Bone marrow (tissue), 2 donors: ENCODE results near the gene RCVRN.

ENCODE experiments used
- DNase-seq, 2 donors: peaks; one replicate each; lab custom pipeline; 2025; lab: John Stamatoyannopoulos, UW

RCVRN gene

DNA sequence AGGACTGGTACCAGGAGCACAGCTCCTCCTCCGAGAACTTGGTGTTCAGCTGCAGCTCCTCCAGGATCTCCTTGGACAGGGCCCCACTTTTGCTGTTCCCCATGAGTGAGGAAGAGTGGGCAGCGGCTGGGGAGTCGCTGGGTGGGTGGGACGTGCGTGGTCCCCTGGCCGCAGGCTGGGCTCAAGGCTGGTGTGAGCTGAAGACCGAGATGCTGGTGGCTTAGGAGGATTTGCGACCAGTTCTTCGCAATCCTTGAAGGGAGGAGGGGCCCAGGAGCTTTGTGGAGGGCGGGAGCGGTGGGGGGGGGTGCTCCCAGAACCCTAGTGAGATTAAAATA is at the start of gene RCVRN:
TSS of gene RCVRN (minus strand) at position 194 of the 338 bp plus-strand sequence. CDS start at position 103, 91 bp downstream.
- no peak for DNase-seq

DNA sequence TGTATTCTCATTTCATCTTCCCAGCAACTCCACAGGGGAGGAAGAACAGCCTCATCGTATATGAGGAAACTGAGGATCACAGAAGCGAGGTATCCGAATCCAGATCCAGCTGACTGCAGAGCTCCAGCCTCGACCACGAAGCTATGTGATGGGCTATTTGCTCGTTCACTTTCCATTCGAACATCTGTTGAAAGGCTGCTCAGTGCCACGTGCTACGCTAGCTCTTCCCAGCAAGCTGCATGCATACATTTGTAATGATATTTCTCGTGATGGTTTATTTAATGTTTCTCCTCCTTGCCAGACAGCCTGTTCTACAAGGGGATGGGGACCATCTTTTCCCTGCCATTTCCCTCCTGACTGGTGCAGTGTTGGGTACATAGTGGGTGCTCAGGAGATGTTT is 48.4 kb upstream of the RCVRN start:
- no peak for DNase-seq

DNA sequence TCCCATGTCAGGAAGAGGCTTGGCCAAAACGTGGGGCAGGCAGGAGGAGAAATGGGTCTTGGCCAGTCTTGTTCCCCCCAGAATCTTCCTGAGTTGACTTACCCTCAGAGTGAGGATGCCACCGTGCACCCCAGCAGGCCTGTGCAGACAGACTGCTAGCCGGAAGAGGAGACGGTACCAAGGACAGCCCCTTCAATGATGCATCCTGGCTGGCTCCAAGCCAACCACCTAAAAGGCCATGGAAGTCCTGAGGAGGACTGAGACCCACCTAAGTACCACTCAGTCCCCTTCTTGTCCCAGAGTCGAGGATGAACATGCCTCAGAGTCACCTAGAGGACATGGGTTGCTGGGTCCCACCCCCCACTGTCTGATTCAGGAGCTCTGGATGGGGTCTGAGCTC is 46.7 kb upstream of the RCVRN start:
- no peak for DNase-seq

DNA sequence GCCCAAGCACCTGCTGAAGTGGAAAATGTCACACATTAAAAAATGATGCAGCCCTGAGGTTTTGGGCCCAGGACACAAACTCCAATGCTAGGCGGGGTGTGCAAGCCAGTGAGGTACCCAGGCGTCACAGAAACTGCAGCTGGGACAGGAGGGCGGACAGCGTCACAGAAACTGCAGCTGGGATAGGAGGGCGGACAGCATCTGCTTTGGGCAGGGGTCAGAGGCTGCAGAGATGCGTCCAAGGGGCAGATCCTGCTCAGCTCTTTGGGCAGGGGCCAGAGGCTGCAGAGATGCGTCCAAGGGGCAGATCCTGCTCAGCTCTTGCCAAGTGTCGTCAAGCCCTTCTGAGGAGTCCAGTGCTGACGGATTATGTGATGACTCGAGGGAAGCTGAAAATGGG is 43.9 kb upstream of the RCVRN start:
- no peak for DNase-seq

DNA sequence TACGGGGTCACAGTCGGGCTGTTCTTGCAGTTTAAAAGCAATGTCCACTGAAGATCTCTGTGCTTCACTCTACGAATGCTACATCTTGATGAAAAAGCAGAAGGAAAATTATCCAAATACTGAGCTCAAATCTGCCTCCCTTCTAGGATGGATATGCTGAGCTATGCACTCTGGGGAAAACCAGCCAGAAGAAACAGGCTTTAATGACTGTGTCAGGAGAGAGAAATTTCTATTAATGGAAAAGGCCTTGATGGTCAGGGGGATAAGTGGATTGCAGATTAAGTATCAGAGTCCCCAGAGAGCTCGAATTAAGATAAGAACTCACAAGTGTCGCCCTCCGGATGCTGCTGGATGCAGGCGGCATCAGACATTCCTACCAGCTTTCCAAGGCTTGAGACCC is 39.6 kb upstream of the RCVRN start:
- DNase-seq, result no peak

DNA sequence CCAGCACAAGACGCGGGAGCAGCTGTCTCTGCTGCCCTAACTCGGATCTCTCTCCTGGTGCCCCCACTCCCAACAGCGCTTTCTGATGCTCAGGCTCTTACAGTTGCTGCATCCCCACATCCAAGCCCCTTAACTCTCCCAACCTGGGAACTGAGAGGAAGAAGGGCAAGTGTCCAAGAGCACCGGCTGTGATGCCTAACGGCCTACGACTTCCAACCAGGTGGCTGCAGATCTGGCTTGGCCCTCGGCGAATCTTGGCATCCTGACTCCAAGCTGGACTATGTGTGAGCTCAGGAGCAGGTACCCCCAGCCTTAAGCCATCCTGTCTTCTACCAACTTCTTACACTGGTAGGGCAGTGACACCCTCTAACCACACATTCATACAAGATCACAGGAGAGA is 38.3 kb upstream of the RCVRN start:
- no peak for DNase-seq

DNA sequence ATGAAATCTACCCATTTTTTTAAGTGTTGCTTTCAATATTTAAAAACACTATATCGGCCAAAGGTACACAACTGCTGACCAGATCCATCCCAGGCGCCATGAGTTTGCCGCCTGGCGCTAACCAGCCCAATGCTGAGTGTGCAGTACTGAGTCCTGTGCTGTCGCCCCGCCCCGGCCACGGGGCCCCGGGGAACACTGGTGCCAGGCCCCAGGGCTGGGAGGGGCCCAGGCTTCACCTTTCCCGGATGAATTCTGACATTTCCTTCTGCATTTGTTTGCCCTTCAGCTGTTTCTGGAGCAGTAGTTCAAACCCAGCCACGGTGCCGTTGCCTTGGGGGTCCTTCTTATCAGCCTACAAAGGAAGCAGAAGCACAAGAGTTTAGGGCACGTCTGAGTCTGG is 37.8 kb upstream of the RCVRN start:
- no peak for DNase-seq

DNA sequence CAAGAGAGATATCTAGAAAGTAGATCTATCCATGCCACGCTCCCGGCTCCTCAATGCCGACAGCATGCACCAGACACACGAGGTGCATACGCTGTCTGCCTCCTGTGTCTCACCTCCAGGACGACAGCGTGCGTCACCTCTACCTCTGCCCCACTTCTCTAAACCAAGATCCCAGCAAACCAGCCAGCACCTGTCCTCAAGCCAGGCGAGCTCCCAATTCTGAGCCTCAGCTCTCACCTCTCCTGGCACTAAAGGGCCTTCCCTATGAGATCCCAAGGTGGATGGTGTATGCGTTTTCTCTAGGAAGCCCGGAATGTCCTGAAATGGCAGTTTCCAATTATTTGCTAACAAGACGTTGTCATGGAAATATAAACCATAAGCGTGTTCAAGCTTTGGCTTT is 36.2 kb upstream of the RCVRN start:
- no peak for DNase-seq

DNA sequence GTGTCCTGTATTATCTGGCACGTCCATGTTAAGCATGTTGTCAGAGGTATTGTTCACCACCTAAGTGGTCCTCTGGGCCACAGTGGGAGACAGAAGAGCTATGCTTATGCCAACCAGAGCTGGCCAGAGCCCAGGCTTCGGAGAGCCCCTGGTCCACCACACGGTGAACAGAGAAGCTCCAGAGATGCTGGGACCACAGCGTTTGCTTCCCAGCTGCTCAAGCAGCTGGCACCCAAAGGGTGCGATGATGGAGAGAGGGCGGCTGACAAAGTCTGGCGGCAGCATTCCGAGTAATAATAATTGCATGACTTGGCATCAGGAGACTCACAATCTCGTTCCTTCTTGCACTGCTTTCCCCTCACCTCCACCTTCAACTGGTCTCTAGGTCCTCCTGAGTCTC is 35.8 kb upstream of the RCVRN start:
- DNase-seq, result no peak

DNA sequence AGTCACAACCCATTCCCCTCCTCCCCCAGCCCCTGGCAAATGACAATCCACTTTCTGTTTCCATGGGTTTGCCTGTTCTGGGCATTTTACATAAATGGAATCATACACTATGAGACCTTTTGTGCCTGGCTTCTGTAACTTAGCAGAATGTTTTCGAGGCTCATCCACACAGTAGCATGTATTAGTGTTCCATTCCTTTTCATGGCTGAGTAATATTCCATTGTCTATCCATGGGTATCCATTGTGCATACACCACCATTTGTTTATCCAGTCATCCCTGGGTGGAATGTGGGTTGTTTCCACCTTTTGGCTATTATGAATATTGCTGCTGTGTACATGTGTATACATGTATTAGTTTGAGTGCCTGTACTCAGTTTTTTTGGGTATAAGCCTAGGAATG is 33.7 kb upstream of the RCVRN start:
- no peak for DNase-seq

DNA sequence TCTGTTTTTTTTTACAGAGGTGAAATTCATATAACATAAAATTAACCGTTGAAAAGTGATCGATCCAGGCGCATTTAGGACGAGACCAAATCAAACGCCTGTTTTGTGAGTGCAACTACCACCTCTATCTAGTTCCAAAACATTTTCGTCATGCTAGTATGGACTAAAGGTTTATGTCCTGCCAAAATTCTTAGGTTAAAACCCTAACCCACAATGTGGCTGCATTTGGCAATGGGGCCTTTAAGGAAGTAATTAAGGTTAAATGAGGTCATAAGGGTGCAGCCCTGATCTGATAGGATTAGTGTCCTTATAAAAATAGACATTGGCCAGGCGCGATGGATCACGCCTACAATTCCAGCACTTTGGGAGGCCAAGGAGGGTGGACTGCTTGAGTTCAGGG is 32.8 kb upstream of the RCVRN start:
- DNase-seq, result no peak

DNA sequence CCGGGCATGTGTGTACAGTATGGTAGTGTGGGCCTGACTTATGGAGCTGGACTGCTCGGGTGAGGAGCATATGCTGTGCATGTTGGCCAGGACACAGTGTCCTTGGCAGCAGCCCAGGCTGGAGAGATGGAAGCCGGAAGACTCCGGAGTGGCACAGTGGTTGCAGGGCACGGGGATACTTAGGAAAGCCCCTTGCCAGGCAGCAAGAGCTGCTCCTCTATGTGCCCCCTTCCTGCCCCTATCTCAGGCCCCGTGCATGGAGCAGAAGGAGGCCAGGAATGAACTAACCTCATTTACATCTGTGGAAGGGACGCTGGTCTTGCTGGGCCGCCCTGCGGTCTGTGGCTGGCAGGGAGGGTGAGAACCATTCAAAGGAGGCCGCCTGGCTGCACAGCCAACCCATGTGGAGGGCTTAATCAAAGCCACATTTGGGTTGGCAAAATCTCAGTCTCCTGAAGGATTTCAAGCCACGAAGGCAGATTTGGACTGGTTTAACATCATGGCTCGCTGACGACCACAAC is 32.2 kb upstream of the RCVRN start:
- DNase-seq, result no peak

DNA sequence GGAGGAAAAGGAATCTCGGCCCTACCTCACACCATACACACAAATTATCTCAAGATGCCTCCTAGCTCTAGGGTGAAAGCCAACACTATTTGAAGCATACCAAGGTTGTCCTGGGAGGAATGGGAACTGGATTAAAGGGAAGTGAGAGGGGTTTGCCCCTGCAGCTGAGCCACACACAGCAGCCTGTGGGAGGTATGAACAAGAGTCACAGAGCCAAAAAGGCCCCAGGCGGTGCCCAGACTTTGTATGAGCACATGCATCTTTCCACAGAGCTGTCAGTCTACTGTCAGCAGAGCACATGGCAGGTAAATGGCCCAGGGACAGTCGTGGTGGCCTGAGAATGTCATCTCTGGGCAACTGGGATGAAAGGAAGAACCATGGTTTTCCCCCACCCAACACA is 31.0 kb upstream of the RCVRN start:
- no peak for DNase-seq

DNA sequence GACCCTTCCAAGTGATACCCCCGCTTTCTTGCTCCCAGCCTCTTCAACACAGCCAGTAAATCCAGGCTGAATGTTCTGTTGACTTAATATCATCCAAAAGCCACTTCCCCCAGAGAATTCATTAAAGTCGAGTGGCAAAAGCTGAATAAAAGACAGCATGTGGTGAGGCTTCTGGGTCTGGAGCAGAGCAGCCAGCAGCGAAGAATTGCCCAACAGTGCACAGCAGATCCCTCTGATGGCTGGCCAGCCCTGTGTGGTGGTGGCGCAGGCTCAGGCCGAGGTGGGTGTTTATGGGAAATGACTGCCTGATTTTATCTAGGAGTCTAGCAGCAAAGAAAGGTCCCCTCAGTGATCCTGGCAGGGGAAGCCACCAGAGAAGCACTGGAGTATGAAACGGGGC is 30.3 kb upstream of the RCVRN start:
- DNase-seq, result no peak

DNA sequence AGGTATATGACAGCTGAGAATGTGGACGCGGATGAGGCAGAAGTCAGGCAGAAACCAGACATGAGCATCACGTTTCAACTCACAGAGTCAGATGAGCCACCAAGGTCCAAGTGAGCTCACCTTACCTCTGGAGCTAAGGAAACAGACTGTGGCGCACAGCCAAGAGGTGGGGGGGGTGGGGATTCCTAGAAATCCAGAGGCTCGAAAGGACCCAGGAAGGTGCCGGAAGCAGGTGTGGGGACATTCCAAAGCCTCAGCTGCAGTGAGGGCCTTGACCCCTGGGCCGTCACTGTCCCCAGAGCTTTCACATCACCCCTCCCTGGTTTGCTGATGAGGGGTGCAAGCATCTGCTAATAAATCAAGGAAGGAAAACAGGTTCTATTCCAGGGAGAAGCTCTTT is 29.3 kb upstream of the RCVRN start:
- DNase-seq, result no peak

DNA sequence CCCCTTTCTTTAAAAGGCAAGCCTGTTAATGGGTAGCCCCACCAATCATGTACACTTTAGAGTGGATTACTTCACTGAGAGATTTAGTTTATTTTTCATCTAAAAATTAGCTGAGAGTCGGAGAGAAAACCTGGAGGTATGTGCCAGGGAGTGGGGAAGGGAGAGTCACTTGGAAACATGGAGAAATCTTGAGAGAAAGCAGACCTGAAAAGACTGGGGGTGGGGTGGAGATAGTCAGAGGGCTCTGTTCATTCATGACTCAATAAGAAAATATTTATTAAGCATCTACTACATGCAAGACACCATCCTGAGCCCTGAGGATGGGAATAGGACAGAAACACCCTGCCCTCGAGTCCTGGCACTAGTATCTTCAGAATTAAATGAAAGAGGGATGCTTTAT is 27.4 kb upstream of the RCVRN start:
- no peak for DNase-seq

DNA sequence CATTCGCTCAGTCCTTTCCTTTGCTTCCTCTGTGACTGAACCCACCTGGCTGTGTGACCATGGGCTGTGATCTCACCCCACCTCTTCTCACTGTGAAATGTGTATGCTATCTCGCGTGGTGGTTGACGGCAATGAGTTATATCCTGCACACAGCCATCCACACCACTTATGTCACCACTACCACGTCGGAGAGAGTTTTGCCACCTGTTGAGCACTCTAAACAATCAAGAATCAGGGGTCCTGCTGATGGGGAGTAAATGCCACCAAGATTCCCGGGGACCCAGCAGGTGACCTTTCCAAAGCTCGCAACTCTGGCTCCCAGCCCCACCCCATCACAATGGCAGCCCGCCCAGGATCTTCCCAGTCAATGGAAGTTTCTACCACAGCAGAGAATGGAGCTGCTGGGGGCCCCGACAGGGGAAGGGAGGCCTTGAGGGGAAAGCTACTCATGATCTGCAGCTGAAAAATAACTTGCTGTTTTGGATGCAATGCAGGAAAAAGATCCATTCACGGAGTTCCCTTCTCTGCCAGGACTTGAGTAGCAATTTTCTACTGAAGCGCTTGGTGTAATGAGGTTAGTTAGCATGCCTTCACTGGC is 26.2 kb upstream of the RCVRN start:
- no peak for DNase-seq

DNA sequence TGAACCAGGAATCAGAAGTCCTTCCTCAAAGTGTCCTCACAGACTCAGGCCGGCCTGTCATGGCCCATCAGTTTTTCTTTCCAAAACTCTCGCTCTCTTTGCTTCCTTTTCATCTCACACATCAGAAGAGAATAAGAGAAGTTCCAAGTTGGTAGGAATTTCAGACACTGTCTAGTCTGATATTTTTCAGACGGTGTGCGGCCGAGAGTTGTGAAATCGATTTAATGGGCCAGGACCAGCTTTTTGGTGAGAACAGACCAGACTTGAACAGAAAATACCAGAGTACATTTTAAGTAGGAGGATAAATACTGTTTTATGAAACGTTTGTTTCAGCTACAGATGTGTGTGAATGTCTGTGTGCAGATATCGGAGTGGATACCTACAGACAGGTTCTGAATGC is 24.8 kb upstream of the RCVRN start:
- no peak for DNase-seq

DNA sequence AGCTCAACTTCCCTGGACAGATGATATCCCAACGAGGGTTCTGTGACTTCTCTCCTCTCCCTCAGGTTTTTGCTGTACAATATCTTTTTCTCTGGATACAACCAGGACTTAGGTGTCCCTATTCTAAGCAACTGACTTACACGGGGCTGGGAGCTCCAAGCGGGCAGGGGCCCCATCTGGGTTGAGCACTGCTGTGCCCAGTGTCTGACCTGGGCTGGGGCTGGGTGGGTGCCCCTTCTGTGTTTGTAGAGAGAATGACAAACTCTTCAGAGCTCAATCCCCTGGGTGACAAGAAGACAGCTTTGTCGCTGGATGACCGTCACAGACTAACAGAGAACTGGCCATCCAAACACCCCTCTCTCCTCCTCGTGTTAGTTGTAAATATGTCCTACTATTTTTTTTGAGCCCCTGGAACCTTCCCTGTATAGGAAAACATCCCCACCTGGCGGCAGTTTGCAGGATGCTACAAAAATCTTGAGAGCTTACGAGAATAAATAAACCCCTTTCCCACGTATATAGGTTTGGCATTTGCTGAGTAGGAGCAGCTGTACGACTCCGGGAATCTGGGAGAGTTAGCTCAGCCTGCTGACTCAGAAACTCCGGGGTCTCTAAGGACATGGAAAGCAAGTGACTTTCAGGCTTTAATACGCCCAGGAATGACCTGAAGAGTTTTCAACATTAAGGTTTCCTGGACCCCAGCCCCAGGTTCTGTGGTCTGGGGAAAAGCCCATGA is 23.7 kb upstream of the RCVRN start:
- DNase-seq, result no peak

DNA sequence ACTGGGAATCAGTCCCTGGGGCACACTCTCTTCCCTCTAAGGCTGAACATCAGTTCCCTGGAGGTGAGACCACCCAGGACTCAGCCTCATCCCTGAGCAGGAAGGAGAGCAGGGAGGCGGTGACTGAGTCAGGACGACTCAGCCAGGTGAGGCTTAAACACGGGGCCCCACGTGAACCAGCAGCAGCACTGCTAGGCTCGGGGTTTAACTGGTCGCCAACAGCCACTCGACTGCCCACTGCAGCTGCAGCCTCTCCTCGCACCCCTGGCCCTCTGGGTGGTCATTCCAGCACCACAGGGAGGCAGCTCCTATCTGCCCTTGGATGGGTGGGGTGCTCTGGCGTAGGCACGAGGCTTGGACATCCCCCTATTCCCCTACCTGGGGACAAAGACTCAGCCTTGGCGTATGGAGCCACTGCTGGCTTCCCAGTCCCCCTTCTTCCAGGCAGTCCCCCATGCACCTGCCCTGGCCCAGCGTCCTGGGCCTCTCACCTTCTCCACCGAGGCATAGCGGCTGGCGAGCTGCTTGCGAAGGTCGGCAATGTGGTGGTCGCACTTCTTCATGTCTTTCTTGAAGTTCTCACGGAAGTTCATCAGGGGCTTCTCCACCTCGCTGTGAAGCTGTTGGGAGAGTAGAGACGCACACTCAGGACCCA is 21.2 kb upstream of the RCVRN start:
- no peak for DNase-seq

DNA sequence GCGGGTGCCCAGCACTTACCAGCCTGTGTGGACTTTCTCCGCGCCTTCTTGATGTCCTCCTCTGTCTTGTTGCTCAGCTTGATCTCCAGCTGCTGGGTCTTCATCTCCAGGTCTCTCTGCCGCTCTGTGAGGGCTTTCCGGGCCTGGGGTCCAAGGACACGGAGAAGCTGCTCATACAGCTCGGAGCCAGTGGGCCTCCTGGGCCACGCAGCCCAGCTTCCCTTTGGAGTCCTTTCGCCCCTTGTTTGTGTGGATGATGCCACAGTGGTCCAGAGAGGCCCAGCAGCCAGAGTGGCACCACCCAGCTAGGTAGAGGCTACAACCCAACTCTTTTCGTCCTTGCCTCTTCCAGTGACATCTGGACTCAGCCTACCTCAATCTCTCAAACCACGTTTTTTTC is 20.4 kb upstream of the RCVRN start:
- no peak for DNase-seq

DNA sequence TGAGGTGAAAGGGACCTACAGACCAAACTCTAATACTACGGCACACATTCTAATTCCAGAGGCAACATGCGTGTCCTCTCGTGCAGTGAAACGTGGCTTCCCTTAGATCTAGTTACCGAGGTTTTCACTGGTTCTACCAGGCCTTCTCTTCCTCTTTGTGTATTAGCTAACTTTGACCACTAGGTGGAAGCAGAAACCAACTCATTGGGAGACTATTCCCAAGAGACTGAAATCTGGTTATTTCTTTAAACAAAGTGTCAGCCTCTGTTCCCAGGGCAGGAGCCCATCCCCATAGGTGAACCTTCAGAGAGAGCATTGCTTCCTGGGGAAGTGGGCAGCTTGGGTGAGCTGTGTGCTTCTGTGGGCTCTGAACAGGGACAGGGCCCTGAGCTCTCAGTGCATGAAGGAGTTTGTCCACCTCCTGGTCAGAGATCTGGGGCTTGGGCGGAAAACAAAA is 19.7 kb upstream of the RCVRN start:
- DNase-seq, result peak in 1 of 2 donors; percentile 47
